GM12892 (cell line): ENCODE measurements around the gene RNF212.

Source experiments
- POLR2A ChIP-seq: IDR thresholded peaks from 2 replicates; pipeline ENCODE4 v1.6.1; 2011; ENCODE audit warnings: low read depth, low read length, control low read depth
- POLR2AphosphoS5 ChIP-seq: IDR thresholded peaks from 2 replicates; pipeline ENCODE4 v1.6.1; 2011; ENCODE audit warnings: low read depth, low read length, control low read depth
- TAF1 ChIP-seq: IDR thresholded peaks from 2 replicates; pipeline ENCODE4 v1.6.1; 2011; ENCODE audit warnings: low read depth, mild to moderate bottlenecking, control low read depth, low read length, borderline replicate concordance

DNA sequence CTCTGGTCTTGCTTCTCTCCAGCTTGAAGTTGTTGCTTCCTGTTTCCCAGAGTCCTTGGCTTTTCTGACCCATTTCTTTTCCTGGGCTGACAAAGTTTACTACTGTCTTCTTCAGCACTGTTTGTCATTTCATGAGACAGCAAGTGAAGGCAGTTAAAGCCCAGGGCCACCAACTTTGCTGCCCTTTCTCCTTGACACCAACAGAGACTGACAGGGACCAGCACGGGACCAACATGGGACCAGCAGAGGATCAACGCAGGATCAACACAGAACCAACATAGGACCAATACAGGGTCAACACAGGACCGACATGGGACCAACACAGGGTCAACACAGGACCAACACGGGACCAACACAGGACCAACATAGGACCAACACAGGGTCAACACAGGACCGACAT is 34.9 kb downstream of the RNF212 start:
- TF ChIP-seq POLR2A (no peak), POLR2AphosphoS5 (no peak), TAF1 (no peak)
